ENCODE results near the gene ENTREP3. TPM values are rescaled to one million over a fixed set of nuclear protein-coding genes. Genes with fewer than 3 reads are reported as not detected.

ENTREP3 gene
- polyA plus RNA-seq, 1 donor (not counting 4 experiments of a cell fraction or from before 2014, with no cell fraction given) = 8.8 TPM

GRCh38 chr1:155285631-155286044, 30.4 kb upstream of the ENTREP3 start:
- TF ChIP-seq CTCF (optimal IDR thresholded peaks at IDR 0.05 in 1 of 3, IDR thresholded peaks at IDR 0.05 in 1 of 3, conservative IDR thresholded peaks at IDR 0.05 in 1 of 3; ENCODE audit: extremely low read depth in 1 of 3, insufficient read depth in 2 of 3, low read length in 3 of 3) (no peak), EZH2 (IDR thresholded peaks at IDR 0.05; ENCODE audit: low read length) (no peak)
- H3K9me3 ChIP-seq (ENCODE audit: control insufficient read depth, low read depth, low read length) = no peaks in the 10 kb centered on the region
- H3K9ac ChIP-seq (ENCODE audit: control insufficient read depth, extremely low read depth, insufficient read depth, low read length) = no peak overlapping the region
- H4K20me1 ChIP-seq (ENCODE audit: control insufficient read depth, extremely low read depth, insufficient read depth, low read length) = no peaks in the 10 kb centered on the region
- H3K27me3 ChIP-seq (ENCODE audit: control insufficient read depth, extremely low read depth, insufficient read depth, low read length) = no peaks in the 10 kb centered on the region
- H3K4me1 ChIP-seq (ENCODE audit: control insufficient read depth, extremely low read depth, insufficient read depth, low read length) = no peaks in the 10 kb centered on the region
- no peaks in the 10 kb centered on the region for H3K36me3 ChIP-seq (ENCODE audit: control insufficient read depth in 2 of 2, extremely low read depth in 1 of 2, insufficient read depth in 2 of 2, low read length in 2 of 2)
- H3K9me1 ChIP-seq (ENCODE audit: control insufficient read depth, extremely low read depth, insufficient read depth, low read length) = no peaks in the 10 kb centered on the region
- no peak overlapping the region for H2AFZ ChIP-seq (ENCODE audit: control insufficient read depth, low read length)
- no peak overlapping the region for H3K4me3 ChIP-seq (ENCODE audit: control insufficient read depth in 2 of 3, extremely low read depth in 1 of 3, insufficient read depth in 2 of 3, low read depth in 1 of 3, low read length in 3 of 3)
- H3K4me2 ChIP-seq (ENCODE audit: control insufficient read depth, extremely low read depth, insufficient read depth, low read depth, low read length) = no peak overlapping the region
- FAIRE-seq = no peak
- no peaks in the 10 kb centered on the region for H3K79me2 ChIP-seq (ENCODE audit: control insufficient read depth, insufficient read depth, low read length)
- DNase-seq (ENCODE audit: low read depth, low spot score) = no peak
- dilution Hi-C loops (cut with MboI; ENCODE audit: extremely low pct_ligation_motif_present, low sequenced_read_pairs) = no loop called here
- no peak overlapping the region for H3K27ac ChIP-seq (ENCODE audit: control insufficient read depth, insufficient read depth, low read length)

GRCh38 chr1:155285063-155285462, 29.8 kb upstream of the ENTREP3 start:
- H3K36me3 ChIP-seq (ENCODE audit: control insufficient read depth in 2 of 2, extremely low read depth in 1 of 2, insufficient read depth in 2 of 2, low read length in 2 of 2) = no peaks in the 10 kb centered on the region
- dilution Hi-C loops (cut with MboI; ENCODE audit: extremely low pct_ligation_motif_present, low sequenced_read_pairs) = no loop called here
- DNase-seq (ENCODE audit: low read depth, low spot score) (no peak), FAIRE-seq (no peak)
- H3K4me2 ChIP-seq (ENCODE audit: control insufficient read depth, extremely low read depth, insufficient read depth, low read depth, low read length) = no peak overlapping the region
- H3K27me3 ChIP-seq (ENCODE audit: control insufficient read depth, extremely low read depth, insufficient read depth, low read length) = no peaks in the 10 kb centered on the region
- no peaks in the 10 kb centered on the region for H3K4me1 ChIP-seq (ENCODE audit: control insufficient read depth, extremely low read depth, insufficient read depth, low read length)
- no peak overlapping the region for H3K4me3 ChIP-seq (ENCODE audit: control insufficient read depth in 2 of 3, extremely low read depth in 1 of 3, insufficient read depth in 2 of 3, low read depth in 1 of 3, low read length in 3 of 3)
- no peaks in the 10 kb centered on the region for H3K9me1 ChIP-seq (ENCODE audit: control insufficient read depth, extremely low read depth, insufficient read depth, low read length)
- no peaks in the 10 kb centered on the region for H3K9me3 ChIP-seq (ENCODE audit: control insufficient read depth, low read depth, low read length)
- no peak overlapping the region for H2AFZ ChIP-seq (ENCODE audit: control insufficient read depth, low read length)
- H4K20me1 ChIP-seq (ENCODE audit: control insufficient read depth, extremely low read depth, insufficient read depth, low read length) = no peaks in the 10 kb centered on the region
- H3K27ac ChIP-seq (ENCODE audit: control insufficient read depth, insufficient read depth, low read length) = no peak overlapping the region
- H3K79me2 ChIP-seq (ENCODE audit: control insufficient read depth, insufficient read depth, low read length) = no peaks in the 10 kb centered on the region
- no peak for TF ChIP-seq CTCF (optimal IDR thresholded peaks at IDR 0.05 in 1 of 3, IDR thresholded peaks at IDR 0.05 in 1 of 3, conservative IDR thresholded peaks at IDR 0.05 in 1 of 3; ENCODE audit: extremely low read depth in 1 of 3, insufficient read depth in 2 of 3, low read length in 3 of 3)
- no peak for TF ChIP-seq EZH2 (IDR thresholded peaks at IDR 0.05; ENCODE audit: low read length)
- no peak overlapping the region for H3K9ac ChIP-seq (ENCODE audit: control insufficient read depth, extremely low read depth, insufficient read depth, low read length)
